ENCODE results near the gene KANK4.
A peak's percentile ranks its signal among the peaks of the same experiment; 100 is the strongest.

KANK4 gene

DNA sequence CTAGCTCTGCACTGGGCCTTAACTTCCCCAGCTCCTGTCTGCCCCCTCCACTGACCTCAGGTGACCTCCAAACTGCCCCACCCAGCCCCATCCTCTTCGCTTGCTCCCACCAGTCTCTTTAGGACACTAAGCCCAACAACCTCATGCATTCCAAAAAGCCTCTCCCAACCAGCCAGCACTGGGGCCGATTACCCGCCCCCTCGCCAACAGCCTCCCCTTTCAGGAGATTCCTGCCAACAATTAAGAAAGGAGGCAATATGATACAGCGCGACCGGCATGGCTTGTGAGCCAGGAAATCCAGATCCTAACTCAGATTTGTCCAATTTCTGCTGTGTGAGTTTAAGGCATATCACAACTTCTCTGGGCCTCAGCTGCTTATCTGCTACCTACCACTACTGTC, 14.7 kb downstream of the KANK4 start:
- DNase-seq (ENCODE audit: low read depth) = no peak

DNA sequence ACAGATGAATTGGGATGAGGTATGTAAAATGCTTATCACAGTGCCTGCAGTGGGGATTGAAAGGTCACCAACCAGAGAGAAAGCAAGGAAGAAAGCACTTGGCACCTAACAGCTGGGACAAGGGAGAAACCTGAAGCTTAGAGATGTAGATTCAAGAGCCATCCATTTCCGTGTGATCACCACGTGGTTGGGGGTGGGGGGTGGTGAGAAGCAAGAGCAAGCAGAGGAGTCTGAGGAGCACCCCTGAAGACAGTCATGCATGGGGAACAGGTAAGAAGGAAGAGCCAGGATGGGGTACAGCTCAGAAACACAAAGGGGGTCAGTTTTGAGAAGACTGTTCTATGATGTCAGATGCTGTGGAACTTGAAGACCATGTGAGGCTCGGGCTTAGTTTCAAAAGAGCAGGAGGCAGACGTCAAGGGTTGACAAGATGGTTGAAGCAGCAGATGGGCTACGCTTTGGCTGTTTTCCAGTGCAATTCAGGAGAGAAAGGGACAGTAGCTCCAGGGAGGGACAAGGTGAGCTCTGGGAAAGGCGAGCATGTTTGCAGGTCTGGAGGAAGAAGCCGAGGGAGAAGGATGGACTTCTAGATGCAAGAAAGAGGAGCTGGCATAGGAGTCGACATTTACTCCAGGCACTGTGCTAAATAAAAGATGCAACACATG, 17.4 kb downstream of the KANK4 start:
- no peak for DNase-seq (ENCODE audit: low read depth)

DNA sequence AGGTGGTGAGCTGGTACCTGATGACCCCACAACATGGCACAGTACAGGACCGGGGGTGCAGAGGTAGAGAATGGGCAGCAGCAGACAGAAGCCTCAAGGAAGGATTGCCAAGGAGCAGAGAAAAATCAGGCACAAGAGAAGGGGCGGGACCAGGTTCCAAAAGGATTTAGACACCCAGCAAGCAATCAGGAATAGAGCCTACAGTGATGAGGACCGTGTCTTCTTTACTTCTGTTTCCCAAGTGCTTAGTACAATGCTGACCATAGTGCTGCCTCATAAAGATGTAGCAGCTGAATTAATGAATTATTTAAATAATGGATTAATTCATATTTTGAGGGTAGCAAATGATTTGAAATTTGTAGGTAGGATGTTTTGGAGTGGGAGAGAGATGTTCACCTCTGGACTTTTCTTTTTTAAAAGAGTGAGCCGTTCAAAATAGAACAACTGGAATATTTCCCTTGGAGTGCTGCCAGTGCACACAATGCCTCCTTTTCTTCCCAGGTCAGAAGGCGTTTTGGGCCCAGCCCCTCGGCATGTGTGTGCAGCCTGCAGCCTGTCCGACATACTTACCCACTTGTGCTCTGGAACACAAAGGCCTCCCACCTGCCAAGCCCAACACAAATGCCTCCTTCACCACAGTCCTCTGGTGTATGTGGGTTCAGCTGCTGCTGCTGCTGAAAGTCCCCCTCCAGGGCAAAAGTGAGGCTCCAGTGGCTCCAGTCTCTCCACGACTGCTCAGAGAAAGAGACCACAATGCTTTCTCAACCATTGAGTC, 19.6 kb downstream of the KANK4 start:
- no peak for DNase-seq (ENCODE audit: low read depth)

DNA sequence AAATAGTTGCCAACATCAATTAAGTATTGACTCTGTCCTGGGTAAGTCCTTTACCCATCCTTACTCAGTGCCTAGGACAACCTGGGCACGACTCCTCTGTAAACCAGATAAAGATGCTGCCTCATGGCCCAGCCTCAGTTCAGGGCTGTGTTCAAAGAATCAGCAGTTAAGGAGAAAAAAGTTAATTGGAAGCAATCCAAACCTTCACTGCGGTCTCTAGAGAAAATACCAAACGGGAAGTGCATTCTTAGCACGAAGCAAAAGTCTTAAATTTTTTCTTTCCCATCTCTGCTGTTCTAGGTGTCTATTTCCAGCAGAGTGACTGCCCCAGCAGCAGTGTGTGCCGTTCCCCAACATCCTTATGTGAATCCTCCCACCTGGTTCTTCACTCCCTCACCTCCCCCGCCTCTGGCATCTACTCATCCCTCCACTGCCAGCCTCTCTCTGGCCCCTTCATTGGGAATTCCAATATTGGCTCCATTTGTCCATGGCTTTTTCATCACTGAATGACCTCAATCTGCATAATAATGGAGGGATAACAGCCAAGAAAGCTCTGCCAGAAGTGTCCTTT, 23.2 kb downstream of the KANK4 start:
- no peak for DNase-seq (ENCODE audit: low read depth)

DNA sequence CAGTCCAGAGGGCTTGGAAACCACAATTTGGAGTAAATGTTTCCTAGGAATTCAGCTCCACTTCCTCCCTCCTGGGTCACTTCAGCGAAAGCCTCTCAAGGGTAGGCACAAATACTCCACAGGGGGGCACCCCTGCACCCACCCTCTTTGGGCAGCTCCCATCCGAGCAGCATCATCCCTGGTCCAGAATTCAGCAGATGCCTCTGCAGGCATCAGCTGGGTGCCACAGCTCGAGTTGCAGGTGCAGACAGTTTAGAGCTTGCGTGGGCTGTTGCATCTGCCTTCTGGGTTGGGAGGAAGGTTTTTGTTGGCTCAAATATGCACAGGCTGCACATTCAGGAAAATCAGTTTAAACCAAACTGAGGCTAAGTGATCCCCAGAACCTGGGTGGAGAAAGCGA, 25.0 kb downstream of the KANK4 start:
- DNase-seq (ENCODE audit: low read depth) = no peak

DNA sequence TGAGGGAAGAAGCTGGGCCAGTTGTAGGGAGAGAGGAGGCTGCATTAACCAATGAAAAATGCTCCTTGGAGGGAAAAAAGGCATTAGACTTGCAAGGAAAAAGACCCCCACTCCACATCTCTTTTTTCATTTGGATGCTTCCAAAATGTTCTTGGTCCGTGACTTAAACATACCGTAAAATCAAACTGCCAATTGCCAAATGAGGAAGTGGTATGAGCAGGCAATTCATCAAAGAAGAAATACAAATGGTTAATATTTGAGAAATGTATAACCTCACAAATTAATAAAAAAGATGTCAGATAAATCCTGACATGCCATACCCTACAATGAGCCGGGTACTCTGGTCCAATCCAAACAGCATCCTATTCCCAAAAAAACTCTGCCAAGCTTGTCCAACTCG, 30.6 kb downstream of the KANK4 start:
- no peak for DNase-seq (ENCODE audit: low read depth)

DNA sequence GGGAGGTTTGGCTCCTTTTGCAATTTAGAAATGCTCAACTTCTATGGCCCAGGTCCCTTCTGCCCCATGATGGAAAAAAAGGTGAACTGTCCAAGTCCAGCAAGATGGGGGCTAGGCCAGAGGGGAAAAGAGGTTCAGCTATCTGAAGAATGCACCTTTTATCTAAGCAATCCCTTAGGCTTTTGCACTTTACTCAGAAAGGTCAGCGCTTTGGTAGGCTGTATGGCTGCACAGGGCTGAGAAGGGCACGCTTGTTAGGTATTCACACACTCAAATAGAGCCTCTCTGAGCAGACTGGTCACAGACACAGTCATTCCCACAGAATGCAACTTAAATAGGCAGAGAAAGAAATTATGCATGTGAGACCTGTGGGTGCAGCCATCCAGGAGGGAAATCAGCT, 31.0 kb downstream of the KANK4 start:
- DNase-seq (ENCODE audit: low read depth) = no peak

DNA sequence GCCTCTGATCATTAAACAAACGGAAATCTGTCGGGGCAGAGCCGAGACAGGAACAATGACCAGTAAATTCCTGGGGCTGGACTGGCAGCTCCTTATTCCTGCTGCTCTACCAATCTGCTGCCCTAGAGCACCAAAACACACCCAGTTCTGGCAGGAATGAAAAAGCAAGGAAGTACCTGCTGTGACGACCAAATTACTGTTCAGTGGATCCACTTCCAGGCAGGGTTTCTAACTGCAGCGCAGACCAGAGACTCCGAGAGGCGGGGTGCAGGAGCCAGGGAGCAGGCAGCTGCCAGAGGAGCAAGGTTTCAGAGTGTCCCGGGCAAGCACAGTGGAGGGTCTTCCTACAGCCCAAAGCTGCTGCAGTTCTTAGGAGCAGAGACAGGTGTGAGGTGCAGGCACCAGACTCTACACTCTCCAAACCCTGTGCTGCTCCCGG, 32.4 kb downstream of the KANK4 start:
- DNase-seq (ENCODE audit: low read depth) = no peak

DNA sequence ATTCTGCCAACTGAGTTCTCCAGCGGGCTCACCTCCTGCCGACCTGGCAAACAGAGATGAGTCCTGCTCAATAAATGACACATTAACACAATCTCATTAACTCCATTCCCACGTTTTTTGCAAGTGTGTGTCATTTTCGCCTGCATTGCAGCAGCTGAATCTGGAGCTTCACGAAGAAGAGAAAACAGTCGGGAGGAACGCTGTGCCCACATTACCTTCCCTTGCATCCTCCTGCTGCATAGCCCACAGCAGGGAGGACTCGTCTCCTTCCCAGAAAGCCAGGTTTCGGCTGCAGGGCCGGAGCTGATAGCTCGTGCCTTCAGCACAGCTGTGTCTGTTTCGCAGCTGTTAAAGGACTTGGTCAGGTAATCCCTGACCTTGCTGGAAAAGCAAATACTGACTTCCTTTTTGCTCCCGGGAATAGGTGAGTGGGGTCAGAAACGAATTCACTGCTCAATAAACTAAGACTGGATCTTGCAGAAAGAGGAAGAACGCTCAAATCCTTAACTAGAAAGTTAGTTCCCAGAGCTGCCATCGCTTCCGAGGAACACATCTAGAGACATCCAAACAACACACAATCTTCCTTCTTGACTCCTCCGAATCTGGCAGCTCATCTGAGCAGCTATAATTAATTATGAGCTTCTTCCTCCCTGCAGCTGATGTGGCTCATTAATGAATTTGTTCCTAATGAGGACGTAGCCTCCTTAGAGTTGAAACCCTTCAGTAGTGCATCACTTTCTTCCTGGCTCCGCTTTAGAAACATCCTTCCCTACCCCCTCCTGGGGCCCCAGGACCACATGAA, 33.0 kb downstream of the KANK4 start:
- DNase-seq (ENCODE audit: low read depth) = no peak

DNA sequence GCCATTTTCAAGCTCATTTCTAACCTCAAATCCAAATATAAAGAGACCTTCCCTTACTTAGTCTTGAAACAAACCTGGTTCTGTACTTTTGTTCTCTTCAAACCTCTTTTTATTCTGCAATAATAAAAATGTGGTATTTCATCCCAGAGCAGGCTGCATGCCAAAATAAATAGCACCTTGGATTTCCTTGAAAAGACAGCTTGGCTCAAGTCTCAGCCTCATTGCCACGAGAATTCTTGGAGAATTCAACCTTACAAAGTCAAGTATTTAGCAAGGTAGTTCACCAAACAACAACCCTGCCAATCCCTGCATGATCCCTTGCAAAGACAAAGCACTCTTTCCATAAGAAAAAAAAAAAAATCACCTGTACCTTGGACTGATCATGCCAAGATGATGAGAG, 33.8 kb downstream of the KANK4 start:
- no peak for DNase-seq (ENCODE audit: low read depth)

DNA sequence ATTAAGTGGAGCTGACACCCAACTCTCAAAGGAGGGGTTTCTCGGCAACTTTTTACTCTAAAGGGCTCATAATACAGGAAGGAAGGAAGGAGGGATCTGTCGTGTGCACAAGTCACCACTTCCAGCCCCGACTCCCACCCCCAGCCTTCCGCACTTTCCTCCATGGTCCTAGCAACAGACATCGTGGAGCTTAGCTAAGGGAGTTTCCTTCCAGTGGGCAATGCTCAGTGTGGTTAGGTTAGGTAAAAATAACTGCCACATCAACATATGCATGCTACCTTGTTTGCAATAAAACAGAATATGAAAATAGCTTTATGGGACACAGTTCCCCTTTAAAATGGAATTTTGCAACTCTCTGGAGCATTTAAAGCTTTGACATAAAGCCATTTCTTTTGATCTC, 35.2 kb downstream of the KANK4 start:
- no peak for DNase-seq (ENCODE audit: low read depth)

DNA sequence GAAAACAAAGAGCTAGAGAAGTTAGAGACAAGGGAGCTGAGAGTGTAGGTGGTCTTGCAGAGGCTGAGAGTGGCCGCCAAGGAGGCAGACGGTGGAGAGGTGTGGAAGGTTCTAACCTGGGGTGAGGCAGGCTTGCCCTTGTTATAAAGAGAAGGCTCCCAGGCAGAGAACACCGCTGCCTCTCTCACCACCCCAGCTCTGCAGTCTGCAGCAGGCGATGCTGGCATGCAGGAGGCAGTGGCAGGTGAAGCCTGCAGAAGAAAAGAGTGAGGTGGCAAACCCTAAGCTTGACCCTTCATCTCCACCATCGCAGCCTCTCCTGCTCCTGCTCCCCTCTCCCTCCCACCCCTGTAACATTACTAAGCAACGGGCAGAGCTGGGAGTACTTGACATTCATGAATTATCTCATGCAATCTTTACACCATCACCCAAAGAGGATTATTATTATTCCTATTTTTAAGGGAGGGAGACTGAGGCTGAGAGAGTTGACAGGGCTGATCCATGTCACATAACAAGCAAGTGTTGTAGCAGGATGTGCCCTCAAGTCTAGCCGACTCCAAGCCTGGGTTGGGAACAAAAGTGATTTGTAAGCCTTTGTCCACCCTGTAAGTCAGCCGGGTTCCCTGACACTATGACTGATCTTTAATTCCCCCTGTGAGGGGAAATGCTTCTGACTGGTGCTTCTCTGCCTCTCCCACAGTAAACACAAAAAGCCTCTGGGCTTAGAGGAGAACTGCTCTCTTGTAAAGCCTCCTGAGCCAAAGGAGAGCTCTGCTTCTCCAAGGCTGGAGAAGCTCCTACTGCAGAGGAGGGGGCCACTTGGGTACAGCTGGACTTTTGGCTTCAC, 36.1 kb downstream of the KANK4 start:
- DNase-seq (ENCODE audit: low read depth) = no peak

DNA sequence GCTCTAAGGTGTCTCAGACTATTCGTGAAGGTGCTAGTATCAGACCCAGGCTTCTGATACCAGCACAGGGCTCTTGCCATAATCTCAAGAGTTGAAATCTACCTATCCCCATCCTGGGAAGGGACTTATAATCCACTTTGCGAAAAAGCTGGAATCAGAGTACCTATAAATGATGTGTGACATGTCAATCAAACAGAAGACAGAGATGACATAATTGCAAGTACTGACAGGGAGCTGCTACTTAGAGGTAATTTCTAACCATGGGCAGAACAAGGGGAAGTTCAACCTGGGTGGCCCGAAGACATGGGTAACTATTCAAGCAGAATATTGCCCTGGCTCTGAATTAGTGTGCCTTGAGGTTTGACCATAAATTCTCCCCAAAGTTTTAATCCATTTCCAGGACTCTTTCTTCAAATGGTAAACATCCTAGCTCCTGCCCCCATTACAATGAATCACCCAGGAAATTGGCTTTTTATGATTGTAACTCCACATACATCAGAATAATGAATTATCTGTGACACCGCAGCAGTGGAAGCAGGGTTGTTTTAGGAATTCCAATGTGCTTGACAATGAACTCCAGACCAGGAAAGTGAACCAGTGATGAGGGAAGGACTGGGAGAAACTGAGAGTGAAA, 37.2 kb downstream of the KANK4 start:
- no peak for DNase-seq (ENCODE audit: low read depth)

DNA sequence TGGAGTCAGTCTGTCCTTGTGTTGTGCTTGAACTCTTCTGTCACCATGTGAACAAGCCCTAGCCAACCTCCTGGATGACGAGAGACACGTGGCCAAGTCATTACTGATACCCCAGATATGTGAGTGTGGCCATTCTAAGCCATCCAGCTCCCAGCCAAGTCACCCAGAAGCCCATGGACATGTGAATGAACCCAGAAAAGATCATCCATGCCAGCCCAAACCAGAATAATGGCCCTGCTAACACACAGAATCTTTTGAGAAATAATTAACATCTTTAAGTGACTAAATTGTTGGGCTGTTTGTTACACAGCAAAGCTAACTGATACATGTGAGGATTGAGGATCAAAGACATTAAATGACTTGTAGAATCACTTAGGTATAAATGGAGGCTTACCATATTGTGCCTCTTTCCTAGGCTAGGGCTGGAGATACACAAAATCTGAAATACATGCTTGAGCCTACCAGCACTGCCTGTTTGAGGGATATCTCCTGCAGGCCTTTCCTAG, 38.2 kb downstream of the KANK4 start:
- DNase-seq (ENCODE audit: low read depth) = no peak

DNA sequence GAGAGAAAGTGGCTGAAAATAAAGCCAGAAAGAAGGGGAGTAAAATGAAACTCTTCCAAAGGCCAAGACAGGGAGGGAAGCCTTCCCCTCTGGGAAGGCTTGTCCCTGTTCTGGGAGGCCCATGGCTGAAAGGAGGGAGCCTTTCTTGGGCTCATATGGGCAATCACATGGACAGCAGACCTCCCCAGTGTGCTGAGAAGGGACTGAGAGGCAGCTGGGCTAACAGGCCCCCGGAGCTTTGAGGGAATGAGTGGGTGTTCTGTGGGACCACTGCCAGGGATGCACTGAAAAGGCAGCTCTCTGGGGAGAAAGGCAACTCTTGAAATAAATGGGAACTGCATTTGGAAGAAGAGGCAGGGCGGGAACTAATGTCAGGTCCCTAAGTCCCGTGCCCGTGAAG, 39.1 kb downstream of the KANK4 start:
- no peak for DNase-seq (ENCODE audit: low read depth)

DNA sequence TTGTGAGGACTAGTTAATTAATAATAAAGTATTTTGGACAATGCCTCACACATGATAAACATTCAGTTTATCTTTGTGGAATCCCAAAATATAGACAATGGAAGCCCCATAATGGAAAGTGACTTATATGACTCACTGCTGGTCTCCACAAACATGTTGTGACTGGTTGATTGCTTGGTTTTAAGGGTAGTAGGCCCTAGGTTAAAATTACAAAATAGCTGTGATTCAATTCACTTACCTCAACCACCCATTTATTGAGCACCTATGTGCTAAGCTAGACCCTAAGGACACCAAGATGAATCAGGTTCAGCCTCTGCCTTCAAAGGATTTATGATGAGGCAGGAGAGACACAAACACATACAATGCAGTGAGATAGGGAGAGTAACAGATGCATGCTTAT, 42.4 kb downstream of the KANK4 start:
- no peak for DNase-seq (ENCODE audit: low read depth)

DNA sequence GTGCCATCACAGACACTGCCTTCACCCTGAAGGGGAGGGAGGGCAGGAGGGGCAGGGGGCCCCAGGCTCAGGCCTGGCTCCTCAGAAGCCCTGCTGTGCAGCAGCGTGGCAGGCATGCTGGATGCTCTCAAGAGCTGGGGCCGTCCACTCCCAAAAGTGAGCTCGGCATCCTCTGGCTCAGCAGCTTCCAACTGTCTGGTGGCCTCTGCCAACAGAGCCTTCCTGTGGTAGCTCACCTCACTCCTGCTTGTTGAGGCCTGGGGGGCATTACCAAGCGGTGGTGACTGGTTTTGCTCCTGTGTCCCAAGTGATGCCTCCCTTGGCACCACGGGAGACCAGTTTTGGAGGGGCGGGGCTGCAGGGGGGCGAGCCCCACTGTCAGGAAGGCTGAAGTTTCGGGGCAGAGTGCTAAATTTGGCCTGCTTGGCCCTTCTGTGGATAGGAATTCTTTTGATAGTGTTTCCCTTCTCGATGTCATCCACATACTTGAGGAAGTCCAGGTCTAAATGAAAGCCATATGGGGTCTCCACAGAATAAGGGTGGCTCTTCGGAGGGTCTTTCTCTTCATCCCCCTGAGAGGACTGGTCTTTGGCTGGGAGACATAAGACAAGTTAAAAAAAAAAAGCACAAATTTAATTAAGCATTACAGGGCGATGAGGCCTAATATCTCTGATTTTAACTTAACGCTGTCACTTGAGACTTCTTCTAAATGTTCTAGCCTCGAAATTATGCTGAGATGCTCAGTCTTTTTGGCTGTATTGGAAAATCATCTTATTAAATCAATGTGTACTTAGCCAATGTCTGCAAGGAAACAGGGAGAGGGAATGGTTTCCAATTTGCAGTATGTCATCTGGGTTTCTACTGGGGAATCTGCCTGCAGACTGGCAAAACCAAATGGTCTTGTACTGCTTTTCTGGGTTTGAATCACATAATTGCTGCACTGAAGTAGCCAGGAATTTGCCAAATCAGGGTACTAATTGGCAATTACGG, 44.4 kb downstream of the KANK4 start:
- DNase-seq (ENCODE audit: low read depth) = no peak

DNA sequence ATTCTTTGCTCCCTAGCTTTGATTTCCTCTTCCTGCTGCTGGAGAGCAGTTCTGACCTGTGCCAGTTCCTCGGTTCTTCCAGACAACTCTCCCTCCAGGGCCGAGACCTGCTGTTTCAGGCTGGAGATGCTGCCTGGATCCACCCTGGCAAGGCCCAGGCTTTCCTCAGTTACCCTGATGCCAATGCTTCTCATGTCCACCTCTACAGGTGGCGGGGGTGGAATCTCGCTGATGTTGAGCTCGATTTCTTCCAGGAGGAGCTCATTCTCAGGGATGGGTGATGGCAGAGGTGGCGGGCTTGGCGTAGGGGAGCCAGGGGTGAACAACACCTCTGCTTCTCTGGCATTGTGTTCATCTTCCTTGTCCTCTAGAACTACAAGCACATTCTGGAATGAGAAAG, 45.3 kb downstream of the KANK4 start:
- no peak for DNase-seq (ENCODE audit: low read depth)

DNA sequence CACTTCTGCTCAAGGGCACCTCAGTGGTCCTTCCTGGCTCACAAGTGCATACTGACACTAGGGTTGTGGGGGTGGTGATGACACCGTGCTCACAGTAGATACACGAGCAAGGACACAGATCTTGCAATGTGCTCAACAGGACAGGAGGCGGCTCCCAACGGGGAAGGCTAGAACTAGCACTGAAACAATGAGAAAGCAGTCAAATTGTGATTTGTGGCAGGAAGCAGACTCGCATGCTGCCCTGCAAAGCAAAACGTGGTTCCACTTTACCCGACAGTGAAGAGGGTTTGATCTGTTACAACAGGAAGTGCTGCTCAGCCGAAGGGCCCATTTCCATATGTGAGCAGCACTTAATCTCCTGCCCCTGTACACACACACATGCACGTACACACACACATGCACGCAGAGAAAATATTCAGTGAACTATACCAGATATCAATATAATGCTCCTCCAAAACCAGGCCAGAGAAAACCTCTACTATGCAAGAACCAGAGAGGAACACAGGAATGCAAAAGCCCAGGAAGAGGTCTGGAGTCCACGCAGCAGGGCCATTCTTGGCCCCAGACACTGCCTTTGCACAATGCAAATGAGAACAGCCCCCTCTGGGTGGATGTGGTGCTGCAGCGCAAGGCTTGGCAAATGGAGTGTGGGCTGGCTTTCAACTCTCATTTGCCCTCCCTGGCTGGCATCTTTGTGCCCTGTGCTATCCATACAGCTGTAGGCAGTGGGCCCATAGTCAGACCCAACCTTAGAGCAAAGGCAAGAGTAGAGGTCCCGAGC, 47.1 kb downstream of the KANK4 start:
- peak; percentile 16 for DNase-seq (ENCODE audit: low read depth)

All from activated T-cell treated with anti-CD3 and anti-CD28 coated beads for 24 hours (primary cell).